ENCODE results near the gene PROCR. TPM values are rescaled to one million over a fixed set of nuclear protein-coding genes. Genes with fewer than 3 reads are reported as not detected.

PROCR gene
- total RNA-seq, 1 donor from 2014 or later, result 36.2 TPM

DNA sequence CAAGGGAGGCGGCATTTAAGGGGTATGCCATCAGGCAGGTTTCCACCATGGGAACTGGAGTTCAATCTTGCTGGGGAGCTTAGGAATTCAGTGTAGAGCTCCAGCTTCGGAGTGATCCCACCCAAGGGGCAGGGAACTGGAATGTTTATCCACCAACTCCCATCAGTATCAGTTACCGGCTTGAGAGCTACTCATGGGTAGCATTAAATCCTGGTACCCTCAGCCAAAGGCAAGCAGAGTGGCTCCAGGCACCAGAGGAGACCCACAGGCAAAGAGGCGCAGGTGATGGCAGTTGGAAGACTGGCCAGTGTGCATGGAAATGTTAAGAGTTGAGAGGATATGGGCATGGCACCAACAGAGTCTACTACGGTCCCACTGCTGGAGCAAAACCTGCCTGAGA is 38.8 kb upstream of the PROCR start:
- DNase-seq (ENCODE audit: low read depth), result no peak
- TF ChIP-seq, protein P1, sequence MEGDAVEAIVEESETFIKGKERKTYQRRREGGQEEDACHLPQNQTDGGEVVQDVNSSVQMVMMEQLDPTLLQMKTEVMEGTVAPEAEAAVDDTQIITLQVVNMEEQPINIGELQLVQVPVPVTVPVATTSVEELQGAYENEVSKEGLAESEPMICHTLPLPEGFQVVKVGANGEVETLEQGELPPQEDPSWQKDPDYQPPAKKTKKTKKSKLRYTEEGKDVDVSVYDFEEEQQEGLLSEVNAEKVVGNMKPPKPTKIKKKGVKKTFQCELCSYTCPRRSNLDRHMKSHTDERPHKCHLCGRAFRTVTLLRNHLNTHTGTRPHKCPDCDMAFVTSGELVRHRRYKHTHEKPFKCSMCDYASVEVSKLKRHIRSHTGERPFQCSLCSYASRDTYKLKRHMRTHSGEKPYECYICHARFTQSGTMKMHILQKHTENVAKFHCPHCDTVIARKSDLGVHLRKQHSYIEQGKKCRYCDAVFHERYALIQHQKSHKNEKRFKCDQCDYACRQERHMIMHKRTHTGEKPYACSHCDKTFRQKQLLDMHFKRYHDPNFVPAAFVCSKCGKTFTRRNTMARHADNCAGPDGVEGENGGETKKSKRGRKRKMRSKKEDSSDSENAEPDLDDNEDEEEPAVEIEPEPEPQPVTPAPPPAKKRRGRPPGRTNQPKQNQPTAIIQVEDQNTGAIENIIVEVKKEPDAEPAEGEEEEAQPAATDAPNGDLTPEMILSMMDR (IDR thresholded peaks at IDR 0.05; ENCODE audit: insufficient read depth, low read depth, low read length), result no peak
- TF ChIP-seq EZH2 (IDR thresholded peaks at IDR 0.05; ENCODE audit: insufficient read depth, low read length), result no peak
- H3K36me3 Mint-ChIP-seq (ENCODE audit: low read depth, unreplicated experiment), result peaks cover 21% of the 10 kb centered on the region

DNA sequence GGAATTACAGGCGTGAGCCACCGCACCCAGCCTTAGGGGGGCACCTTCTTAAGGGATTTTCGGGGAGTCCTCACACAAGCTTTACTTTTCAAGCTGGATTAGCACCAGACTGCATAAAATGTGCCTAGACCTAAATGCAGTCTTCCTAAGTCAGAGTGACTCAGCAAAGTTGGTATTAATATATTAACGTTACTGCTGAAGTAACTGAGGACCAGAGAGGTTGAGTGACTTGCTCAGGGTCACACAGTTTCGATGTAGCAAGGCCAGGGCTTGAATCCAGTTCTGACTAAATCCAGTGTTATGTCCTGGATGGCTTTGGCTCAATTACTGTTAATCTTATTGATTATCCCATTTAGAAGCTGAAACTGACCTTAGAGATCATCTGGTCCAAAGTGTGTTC is 38.1 kb upstream of the PROCR start:
- Mint-ChIP-seq H3K27me3 (ENCODE audit: low read depth, unreplicated experiment) (no peaks in the 10 kb centered on the region), H3K27ac (ENCODE audit: unreplicated experiment) (no peak overlapping the region), H3K4me1 (ENCODE audit: low read depth, unreplicated experiment) (peaks cover 4% of the 10 kb centered on the region), H3K9me3 (ENCODE audit: unreplicated experiment) (no peaks in the 10 kb centered on the region), H3K36me3 (ENCODE audit: low read depth, unreplicated experiment) (peaks cover 21% of the 10 kb centered on the region), H3K4me3 (ENCODE audit: unreplicated experiment) (no peak overlapping the region)
- Histone ChIP-seq H3K36me3 (ENCODE audit: insufficient read depth, low read length) (peaks cover 27% of the 10 kb centered on the region), H3K4me3 (ENCODE audit: insufficient read depth, low read depth, low read length) (no peak overlapping the region), H3K79me2 (ENCODE audit: insufficient read depth, low read length) (no peaks in the 10 kb centered on the region), H3K4me2 (ENCODE audit: low read length) (no peak overlapping the region), H4K20me1 (ENCODE audit: insufficient read depth, low read length) (no peaks in the 10 kb centered on the region), H3K27ac (ENCODE audit: low read depth, low read length) (no peak overlapping the region), H3K4me1 (ENCODE audit: insufficient read depth, low read length) (peaks cover 18% of the 10 kb centered on the region), H2AFZ (ENCODE audit: low read depth, low read length) (no peak overlapping the region), H3K9ac (ENCODE audit: low read length) (no peak overlapping the region), H3K27me3 (ENCODE audit: insufficient read depth, low read length) (no peaks in the 10 kb centered on the region), H3K9me3 (ENCODE audit: insufficient read depth, low read depth, low read length) (no peaks in the 10 kb centered on the region)
- no peak for FAIRE-seq
- DNase-seq (ENCODE audit: low read depth), result no peak
- no peak for TF ChIP-seq EZH2 (IDR thresholded peaks at IDR 0.05; ENCODE audit: insufficient read depth, low read length)
- TF ChIP-seq, protein P1 (IDR thresholded peaks at IDR 0.05; ENCODE audit: insufficient read depth, low read depth, low read length), result no peak

More for the DNA sequence above, 38.8 kb upstream of the PROCR start:
- Mint-ChIP-seq H3K27me3 (ENCODE audit: low read depth, unreplicated experiment) (no peaks in the 10 kb centered on the region), H3K9me3 (ENCODE audit: unreplicated experiment) (no peaks in the 10 kb centered on the region), H3K27ac (ENCODE audit: unreplicated experiment) (no peak overlapping the region), H3K4me3 (ENCODE audit: unreplicated experiment) (no peak overlapping the region), H3K4me1 (ENCODE audit: low read depth, unreplicated experiment) (peaks cover 4% of the 10 kb centered on the region)
- Histone ChIP-seq H3K4me1 (ENCODE audit: insufficient read depth, low read length) (peaks cover 18% of the 10 kb centered on the region), H3K79me2 (ENCODE audit: insufficient read depth, low read length) (no peaks in the 10 kb centered on the region), H3K9ac (ENCODE audit: low read length) (no peak overlapping the region), H3K4me3 (ENCODE audit: insufficient read depth, low read depth, low read length) (no peak overlapping the region), H2AFZ (ENCODE audit: low read depth, low read length) (no peak overlapping the region), H3K36me3 (ENCODE audit: insufficient read depth, low read length) (peaks cover 28% of the 10 kb centered on the region), H3K9me3 (ENCODE audit: insufficient read depth, low read depth, low read length) (no peaks in the 10 kb centered on the region), H4K20me1 (ENCODE audit: insufficient read depth, low read length) (no peaks in the 10 kb centered on the region), H3K4me2 (ENCODE audit: low read length) (no peak overlapping the region), H3K27me3 (ENCODE audit: insufficient read depth, low read length) (no peaks in the 10 kb centered on the region), H3K27ac (ENCODE audit: low read depth, low read length) (no peak overlapping the region)
- FAIRE-seq, result no peak

DNA sequence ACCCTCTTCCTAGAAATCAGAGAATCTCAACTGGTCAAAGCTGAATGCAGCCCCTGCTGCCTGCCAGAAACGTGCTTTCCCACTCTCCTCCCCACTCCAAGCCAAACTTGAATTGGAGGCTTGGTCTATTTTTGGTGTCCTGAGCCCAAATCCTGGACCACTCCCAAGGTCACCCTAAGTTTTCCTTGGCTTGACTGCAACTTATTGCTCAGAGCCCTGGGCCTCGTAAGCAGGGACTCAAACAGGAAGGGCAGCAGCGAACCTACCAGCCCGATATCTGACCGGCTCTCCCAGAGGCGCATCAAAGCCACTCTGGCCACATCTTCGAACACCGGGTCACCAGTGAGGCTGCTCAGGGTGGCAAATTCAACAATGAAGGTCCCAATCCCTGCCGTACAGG is 37.4 kb upstream of the PROCR start:
- no peak overlapping the region for H3K9ac ChIP-seq (ENCODE audit: low read length)
- peaks cover 27% of the 10 kb centered on the region for H3K36me3 ChIP-seq (ENCODE audit: insufficient read depth, low read length)
- Mint-ChIP-seq H3K27ac (ENCODE audit: unreplicated experiment) (peak overlapping the region; percentile 34), H3K4me1 (ENCODE audit: low read depth, unreplicated experiment) (peaks cover 4% of the 10 kb centered on the region), H3K36me3 (ENCODE audit: low read depth, unreplicated experiment) (peaks cover 21% of the 10 kb centered on the region), H3K27me3 (ENCODE audit: low read depth, unreplicated experiment) (no peaks in the 10 kb centered on the region), H3K4me3 (ENCODE audit: unreplicated experiment) (peak overlapping the region; percentile 54), H3K9me3 (ENCODE audit: unreplicated experiment) (no peaks in the 10 kb centered on the region)
- DNase-seq (ENCODE audit: low read depth), result no peak
- H3K27ac ChIP-seq (ENCODE audit: low read depth, low read length), result no peak overlapping the region
- H2AFZ ChIP-seq (ENCODE audit: low read depth, low read length), result no peak overlapping the region
- H3K4me2 ChIP-seq (ENCODE audit: low read length), result peak overlapping the region; percentile 13
- H3K79me2 ChIP-seq (ENCODE audit: insufficient read depth, low read length), result no peaks in the 10 kb centered on the region
- no peak for FAIRE-seq
- H3K27me3 ChIP-seq (ENCODE audit: insufficient read depth, low read length), result no peaks in the 10 kb centered on the region
- H3K9me3 ChIP-seq (ENCODE audit: insufficient read depth, low read depth, low read length), result no peaks in the 10 kb centered on the region
- peaks cover 18% of the 10 kb centered on the region for H3K4me1 ChIP-seq (ENCODE audit: insufficient read depth, low read length)
- no peak for TF ChIP-seq EZH2 (IDR thresholded peaks at IDR 0.05; ENCODE audit: insufficient read depth, low read length)
- TF ChIP-seq, protein P1 (IDR thresholded peaks at IDR 0.05; ENCODE audit: insufficient read depth, low read depth, low read length), result no peak
- H4K20me1 ChIP-seq (ENCODE audit: insufficient read depth, low read length), result no peaks in the 10 kb centered on the region
- no peak overlapping the region for H3K4me3 ChIP-seq (ENCODE audit: insufficient read depth, low read depth, low read length)
